CD14-positive monocyte (primary cell): Measurements from ENCODE around the gene ANXA2. TPM values are rescaled to one million over a fixed set of nuclear protein-coding genes. Genes with fewer than 3 reads are reported as not detected.

Source experiments
- DNase-seq, 3 donors: peaks; one replicate each; pipeline ENCODE4 v3.0.0-alpha.2; 2011 to 2022
- H2AFZ ChIP-seq: 2 replicates; pipeline ENCODE4 v1.6.0; 2012; ENCODE audit warnings: mild to moderate bottlenecking, low read depth, low read length, inconsistent platforms; ENCODE audit not compliant: insufficient read depth, poor library complexity, severe bottlenecking
- H3K27ac ChIP-seq, 2 donors: 1 replicate in 1 of 2; 2 replicates in 1 of 2; pipeline ENCODE4 v1.5.1; 2012 to 2013; ENCODE audit warnings: low read length in 2 of 2, control low read depth in 1 of 2, inconsistent platforms in 1 of 2, low read depth in 1 of 2, mild to moderate bottlenecking in 1 of 2
- H3K27me3 ChIP-seq, 2 donors: one replicate each; pipeline versions ENCODE4 v1.6.0 to v1.6.1; 2011 to 2013; ENCODE audit warnings: low read length in 2 of 2; ENCODE audit not compliant: control insufficient read depth in 2 of 2, insufficient read depth in 2 of 2
- H3K36me3 ChIP-seq, 2 donors: replicated peaks in 1 of 2; 1 replicate in 1 of 2; 2 replicates in 1 of 2; pipeline versions ENCODE4 v1.5.1 to v1.6.1; 2012 to 2013; ENCODE audit warnings: low read length in 2 of 2, control low read depth in 1 of 2, inconsistent platforms in 1 of 2, mild to moderate bottlenecking in 1 of 2; ENCODE audit not compliant: insufficient read depth in 2 of 2, control insufficient read depth in 1 of 2
- H3K4me1 ChIP-seq, 2 donors: 1 replicate in 1 of 2; 2 replicates in 1 of 2; pipeline versions ENCODE4 v1.5.1 to v1.6.1; 2012 to 2013; ENCODE audit warnings: low read length in 2 of 2, control low read depth in 1 of 2, inconsistent platforms in 1 of 2, mild to moderate bottlenecking in 1 of 2, moderate library complexity in 1 of 2; ENCODE audit not compliant: insufficient read depth in 2 of 2, control insufficient read depth in 1 of 2
- H3K4me2 ChIP-seq: replicated peaks from 2 replicates; pipeline ENCODE3; 2012; ENCODE audit warnings: low read length, moderate library complexity, mild to moderate bottlenecking; ENCODE audit not compliant: poor library complexity, severe bottlenecking; ENCODE audit errors: extremely low read depth
- H3K4me3 ChIP-seq, 3 experiments: fragments of 200-600 bp in 1 of 3; sonication (generic) in 1 of 3; replicated peaks in 1 of 3; 1 replicate in 2 of 3; 2 replicates in 1 of 3; pipeline ENCODE4 v1.5.1; 2011 to 2013; ENCODE audit warnings: low read length in 3 of 3, mild to moderate bottlenecking in 3 of 3, control low read depth in 2 of 3, low read depth in 2 of 3, inconsistent platforms in 1 of 3, moderate library complexity in 1 of 3
- H3K79me2 ChIP-seq: 2 replicates; pipeline ENCODE4 v1.6.0; 2012; ENCODE audit warnings: mild to moderate bottlenecking, control low read depth, inconsistent platforms, low read length, moderate library complexity; ENCODE audit not compliant: insufficient read depth
- H3K9ac ChIP-seq: 2 replicates; pipeline ENCODE4 v1.6.0; 2017; ENCODE audit warnings: low read length, mild to moderate bottlenecking; ENCODE audit not compliant: insufficient read depth, poor library complexity, severe bottlenecking
- H3K9me3 ChIP-seq, 2 donors: replicated peaks in 1 of 2; 1 replicate in 1 of 2; 2 replicates in 1 of 2; pipeline versions ENCODE4 v1.5.1 to v1.6.1; 2012 to 2013; ENCODE audit warnings: low read length in 2 of 2, control low read depth in 1 of 2; ENCODE audit not compliant: control insufficient read depth in 1 of 2, insufficient read depth in 1 of 2
- H4K20me1 ChIP-seq: 2 replicates; pipeline ENCODE4 v1.6.0; 2012; ENCODE audit warnings: mild to moderate bottlenecking, low read length, control low read depth, moderate library complexity; ENCODE audit not compliant: insufficient read depth
- H3K27ac Mint-ChIP-seq, 7 donors: one replicate each; pipeline ENCODE4 v1.8.0; 2020; ENCODE audit warnings: mild to moderate bottlenecking in 7 of 7, mixed read lengths in 7 of 7, moderate library complexity in 6 of 7, inconsistent platforms in 2 of 7
- H3K27me3 Mint-ChIP-seq, 3 donors: one replicate each; pipeline ENCODE4 v1.8.0; 2021 to 2022; ENCODE audit warnings: low read depth in 3 of 3, mild to moderate bottlenecking in 3 of 3, mixed read lengths in 3 of 3, moderate library complexity in 3 of 3, inconsistent platforms in 1 of 3
- H3K36me3 Mint-ChIP-seq, 2 donors: one replicate each; pipeline ENCODE4 v1.8.0; 2020; ENCODE audit warnings: mixed read lengths in 2 of 2, inconsistent platforms in 1 of 2, mild to moderate bottlenecking in 1 of 2
- H3K4me1 Mint-ChIP-seq: one replicate; pipeline ENCODE4 v1.8.0; 2020; ENCODE audit warnings: mild to moderate bottlenecking, mixed read lengths
- H3K4me3 Mint-ChIP-seq, 2 donors: one replicate each; pipeline ENCODE4 v1.8.0; 2020; ENCODE audit warnings: mild to moderate bottlenecking in 2 of 2, mixed read lengths in 2 of 2, moderate library complexity in 1 of 2
- H3K9me3 Mint-ChIP-seq, 7 donors: one replicate each; pipeline ENCODE4 v1.8.0; 2020 to 2022; ENCODE audit warnings: mixed read lengths in 7 of 7, mild to moderate bottlenecking in 6 of 7, moderate library complexity in 6 of 7, inconsistent platforms in 2 of 7
- CTCF ChIP-seq: fragments of 200-600 bp; IDR thresholded peaks from one replicate; pipeline ENCODE4 v1.8.0; 2022; ENCODE audit warnings: antibody characterized with exemption, mild to moderate bottlenecking
- WGBS: methylation state at CpG from one replicate; pipeline ENCODE4 v1.1.5; 2013; ENCODE audit warnings: missing lambda C conversion rate; ENCODE audit not compliant: insufficient coverage; 5-methylcytosine and 5-hydroxymethylcytosine counted together
- intact Hi-C, 2 donors: fragments of 100-400 bp; cut with micrococcal nuclease; formaldehyde crosslinking; loops; one replicate each; pipeline versions ENCODE4 v1.15.0 to v1.15.1; 2023
- polyA plus RNA-seq, 3 donors: library from polyadenylated mRNA; depleted of rRNA in 1 of 3; unstranded in 2 of 3; stranded (reverse) in 1 of 3; fragments of 300-500 nt in 2 of 3; fragments of >200 nt in 1 of 3; fragmentation: Illumina TruSeq in 2 of 3; gene quantifications; 1 replicate in 2 of 3; 2 replicates in 1 of 3; pipeline ENCODE4 v1.2.3, GENCODE V29; 2012 to 2021

ANXA2 gene
- polyA plus RNA-seq, 3 donors: 966 to 2,079 (median 2,046) TPM

GRCh38 chr15:60392601-60392985 is 5.2 kb downstream of the ANXA2 start:
- H3K4me1 Mint-ChIP-seq: peaks cover 82% of the 10 kb centered on the region
- peaks cover 99% of the 10 kb centered on the region for H4K20me1 ChIP-seq
- H3K9me3 ChIP-seq: no peaks in the 10 kb centered on the region
- peaks cover 4 to 42% of the 10 kb centered on the region in 2 donors for H3K36me3 ChIP-seq
- H3K36me3 Mint-ChIP-seq: peaks cover 34 to 70% of the 10 kb centered on the region in 2 donors
- H3K4me3 ChIP-seq: peak overlapping the region in 1 of 3 experiments; percentile 93
- H3K4me1 ChIP-seq: peaks cover 65 to 79% of the 10 kb centered on the region in 2 donors
- H3K27me3 ChIP-seq: no peaks in the 10 kb centered on the region
- H3K27me3 Mint-ChIP-seq: peaks cover 0 to 1% (median 0%) of the 10 kb centered on the region in 3 donors
- peak overlapping the region; percentile 45 for H3K9ac ChIP-seq
- H3K4me3 Mint-ChIP-seq: peak overlapping the region in 1 of 2 donors; percentile 99
- peak overlapping the region; percentile 97 for H3K4me2 ChIP-seq
- H3K79me2 ChIP-seq: peaks cover 100% of the 10 kb centered on the region
- no CpG with 5 or more reads among the region's 3 CpGs for WGBS
- H3K27ac ChIP-seq: peak overlapping the region; percentile 54 to 99
- intact Hi-C loops: loop anchor here in 1 of 2 donors (10.0 kb wide), 1 partner anchor 52 kb away; no protein-coding TSS in a partner anchor
- no peaks in the 10 kb centered on the region for H3K9me3 Mint-ChIP-seq
- TF ChIP-seq CTCF: no peak
- H3K27ac Mint-ChIP-seq: peak overlapping the region; percentile 91 to 100 (median 99)
- DNase-seq: peak; percentile 53 to 72 (median 54)
- H2AFZ ChIP-seq: no peak overlapping the region

GRCh38 chr15:60391722-60392315 is 6.0 kb downstream of the ANXA2 start:
- Histone ChIP-seq H3K9ac (no peak overlapping the region), H3K4me2 (peak overlapping the region; percentile 43), H3K36me3 (peaks cover 4 to 49% of the 10 kb centered on the region in 2 donors), H4K20me1 (peaks cover 100% of the 10 kb centered on the region), H3K9me3 (no peaks in the 10 kb centered on the region), H3K4me1 (peaks cover 65 to 77% of the 10 kb centered on the region in 2 donors), H2AFZ (no peak overlapping the region), H3K27me3 (no peaks in the 10 kb centered on the region), H3K79me2 (peaks cover 100% of the 10 kb centered on the region), H3K27ac (peak overlapping the region in 1 of 2 donors; percentile 99), H3K4me3 (peak overlapping the region in 1 of 3 experiments; percentile 18)
- H3K9me3 Mint-ChIP-seq: no peaks in the 10 kb centered on the region
- no peak for TF ChIP-seq CTCF
- intact Hi-C loops: loop anchor here in 1 of 2 donors (10.0 kb wide), 1 partner anchor 53 kb away; no protein-coding TSS in a partner anchor
- H3K4me1 Mint-ChIP-seq: peaks cover 87% of the 10 kb centered on the region
- 50% methylated on average over 2 of the region's 4 CpGs for WGBS
- H3K27ac Mint-ChIP-seq: peak overlapping the region; percentile 36 to 99 (median 84)
- H3K36me3 Mint-ChIP-seq: peaks cover 36 to 74% of the 10 kb centered on the region in 2 donors
- H3K4me3 Mint-ChIP-seq: peak overlapping the region in 1 of 2 donors; percentile 16
- peaks cover 0 to 1% (median 0%) of the 10 kb centered on the region in 3 donors for H3K27me3 Mint-ChIP-seq
- DNase-seq: no peak
